Measurements from ENCODE around the gene PARVB. TPM values are rescaled to one million over a fixed set of nuclear protein-coding genes. Genes with fewer than 3 reads are reported as not detected.
A peak's percentile ranks its signal among the peaks of the same experiment; 100 is the strongest.

The PARVB gene
- total and polyA plus RNA-seq, 11 donors: 54.9 to 172 (median 95.8) TPM

- peaks cover 0 to 16% (median 6%) of the 10 kb centered on the region in 9 donors for H3K36me3 ChIP-seq
- intact Hi-C loops (cut with DNase I): loop anchor here (2.0 to 10.0 kb wide), 10 partner anchors 57 to 543 kb away; partner anchors contain the start of gene PARVB (in 2 of the 10)
- DNase-seq (peak in 2 of 5 donors; percentile 53 to 74), ATAC-seq (peak in 3 of 4 donors; percentile 25 to 69 (median 62))
- TF ChIP-seq POLR2A (IDR thresholded peaks at IDR 0.05): no peak
- TF ChIP-seq CTCF (IDR thresholded peaks at IDR 0.05): no peak
- WGBS, 4 donors: 75 to 96% (median 88%) methylated on average over 11 of the region's 11 CpGs
- peaks cover 0 to 45% (median 14%) of the 10 kb centered on the region in 12 donors for H3K4me1 ChIP-seq
- H3K27ac ChIP-seq: peak overlapping the region in 3 of 12 donors; percentile 4 to 69 (median 61)
- no peaks in the 10 kb centered on the region for H3K27me3 ChIP-seq
- H3K9me3 ChIP-seq: peaks cover 0 to 13% (median 0%) of the 10 kb centered on the region in 12 donors
- no peak overlapping the region for H3K4me3 ChIP-seq
These were observed 60.1 kb downstream of the PARVB start for GRCh38 chr22:44084044-44084772.

- TF ChIP-seq CTCF (IDR thresholded peaks at IDR 0.05): peak; percentile 32 to 64 (median 54)
- TF ChIP-seq POLR2A (IDR thresholded peaks at IDR 0.05): no peak
- Histone ChIP-seq H3K4me3 (no peak overlapping the region), H3K36me3 (peaks cover 0 to 16% (median 6%) of the 10 kb centered on the region in 9 donors), H3K4me1 (peaks cover 0 to 59% (median 16%) of the 10 kb centered on the region in 12 donors), H3K27me3 (no peaks in the 10 kb centered on the region), H3K27ac (peak overlapping the region in 9 of 12 donors; percentile 13 to 69 (median 32)), H3K9me3 (peaks cover 0 to 13% (median 0%) of the 10 kb centered on the region in 12 donors)
- DNase-seq: peak; percentile 81 to 92 (median 85)
- intact Hi-C loops (cut with DNase I): loop anchor here (1.0 to 10.0 kb wide), 10 partner anchors 93 to 541 kb away; no protein-coding TSS in a partner anchor
- ATAC-seq: peak; percentile 85 to 93 (median 89)
- 54 to 60% (median 58%) methylated on average over 10 to 11 of the region's 11 CpGs for WGBS, 4 donors
These were observed 61.7 kb downstream of the PARVB start for GRCh38 chr22:44085743-44086270.

GRCh38 chr22:44086271-44087088, 62.4 kb downstream of the PARVB start:
- H3K36me3 ChIP-seq: peaks cover 0 to 16% (median 6%) of the 10 kb centered on the region in 9 donors
- intact Hi-C loops (cut with DNase I): loop anchor here in 8 of 10 donors (2.0 to 10.0 kb wide), 7 partner anchors 94 to 540 kb away; no protein-coding TSS in a partner anchor
- 52 to 66% (median 55%) methylated on average over 17 of the region's 17 CpGs for WGBS, 4 donors
- H3K4me1 ChIP-seq: peaks cover 0 to 52% (median 11%) of the 10 kb centered on the region in 12 donors
- TF ChIP-seq CTCF (IDR thresholded peaks at IDR 0.05) (no peak), POLR2A (IDR thresholded peaks at IDR 0.05) (no peak)
- DNase-seq (peak in 1 of 5 donors; percentile 53), ATAC-seq (peak in 2 of 4 donors; percentile 2 to 5)
- peaks cover 0 to 13% (median 0%) of the 10 kb centered on the region in 12 donors for H3K9me3 ChIP-seq
- no peaks in the 10 kb centered on the region for H3K27me3 ChIP-seq
- peak overlapping the region in 9 of 12 donors; percentile 13 to 69 (median 29) for H3K27ac ChIP-seq
- no peak overlapping the region for H3K4me3 ChIP-seq
